Stimulated activated CD4-positive, alpha-beta T cell treated with anti-CD3 and anti-CD28 coated beads, Interleukin-12 subunit alpha, Interleukin-12 subunit beta, amount 100 ng/mL, for 24 hours (primary cell): Measurements from ENCODE around the gene RARS1.
"Not testable (repeated sequence)": the region's sequence is repeated elsewhere in the genome, so short reads cannot be mapped to it uniquely, and the experiment has no call there.

Source experiments
- DNase-seq, 2 experiments: peaks; one replicate each; pipeline ENCODE4 v3.0.0-alpha.2; 2020; ENCODE audit warnings: low read depth in 2 of 2

Gene RARS1

GRCh38 chr5:168480601-168481000, 5.7 kb upstream of the RARS1 start:
- no peak for DNase-seq

- DNase-seq: no peak
Observed at GRCh38 chr5:168481330-168481788, 4.9 kb upstream of the RARS1 start.

GRCh38 chr5:168482361-168482760, 3.9 kb upstream of the RARS1 start:
- no peak for DNase-seq

GRCh38 chr5:168489059-168489458, 2.8 kb downstream of the RARS1 start:
- DNase-seq: no peak

GRCh38 chr5:168494057-168494555, 7.8 kb downstream of the RARS1 start:
- DNase-seq: no peak

GRCh38 chr5:168502563-168503237, 16.4 kb downstream of the RARS1 start:
- DNase-seq: no peak

GRCh38 chr5:168513861-168514428, 27.7 kb downstream of the RARS1 start:
- DNase-seq: no peak

GRCh38 chr5:168525856-168526255, 39.6 kb downstream of the RARS1 start:
- DNase-seq: no peak

GRCh38 chr5:168527756-168528295, 41.6 kb downstream of the RARS1 start:
- no peak for DNase-seq

- DNase-seq: peak in 1 of 2 experiments; percentile 6
Observed at GRCh38 chr5:168528521-168529373, 42.5 kb downstream of the RARS1 start, which contains the start of gene FBLL1. Gene FBLL1 (plus strand): TSS chr5:168529305. CDS start chr5:168529505, 200 bp downstream.

- DNase-seq: no peak
Observed at GRCh38 chr5:168529374-168530234, 43.3 kb downstream of the RARS1 start.

- DNase-seq: no peak
Observed at GRCh38 chr5:168530621-168531150, 44.4 kb downstream of the RARS1 start.

GRCh38 chr5:168531191-168531590, 44.9 kb downstream of the RARS1 start:
- no peak for DNase-seq

- no peak for DNase-seq
Observed at GRCh38 chr5:168531987-168532864, 46.0 kb downstream of the RARS1 start.

- not testable (repeated sequence) for DNase-seq
Observed at GRCh38 chr5:168534351-168534750, 48.1 kb downstream of the RARS1 start.

- DNase-seq: no peak
Observed at GRCh38 chr5:168537176-168537575, 50.9 kb downstream of the RARS1 start.

GRCh38 chr5:168549554-168549953, 63.3 kb downstream of the RARS1 start:
- DNase-seq: no peak

GRCh38 chr5:168550656-168551055, 64.4 kb downstream of the RARS1 start:
- no peak for DNase-seq

- no peak for DNase-seq
Observed at GRCh38 chr5:168552146-168552545, 65.9 kb downstream of the RARS1 start.
